Measurements from ENCODE around the gene HSD17B3.

- peak; percentile 48 to 80 (median 68) for TF ChIP-seq CTCF (IDR thresholded peaks at IDR 0.05)
- TF ChIP-seq POLR2A (IDR thresholded peaks at IDR 0.05), result no peak
Observed at GRCh38 chr9:96327694-96328352, 25.8 kb upstream of the HSD17B3 start.
